ENCODE results near the gene DLG2.

The DLG2 gene

GRCh38 chr11:84969103-84969502 is 658.0 kb downstream of the DLG2 start:
- Histone ChIP-seq H3F3A (ENCODE audit: control insufficient read depth, insufficient read depth) (no peaks in the 10 kb centered on the region), H3K79me2 (ENCODE audit: control insufficient read depth, low read length) (no peaks in the 10 kb centered on the region), H3K4me2 (ENCODE audit: low read length) (no peak overlapping the region)

GRCh38 chr11:84965484-84965883 is 661.7 kb downstream of the DLG2 start:
- Histone ChIP-seq H3K27me3 (ENCODE audit: control insufficient read depth, low read length) (no peaks in the 10 kb centered on the region), H4K20me1 (ENCODE audit: control insufficient read depth, insufficient read depth, low read depth, low read length) (no peaks in the 10 kb centered on the region), H3K9me3 (ENCODE audit: control insufficient read depth, insufficient read depth, low read length) (no peaks in the 10 kb centered on the region), H3F3A (ENCODE audit: control insufficient read depth, insufficient read depth) (no peaks in the 10 kb centered on the region), H3K4me2 (ENCODE audit: low read length) (no peak overlapping the region), H3K36me3 (ENCODE audit: control insufficient read depth, low read length) (no peaks in the 10 kb centered on the region), H3K4me3 (ENCODE audit: low read length) (no peak overlapping the region), H3K4me1 (ENCODE audit: control insufficient read depth, low read length) (no peaks in the 10 kb centered on the region), H3K9me2 (replicated peaks; ENCODE audit: control insufficient read depth, low read length) (no peaks in the 10 kb centered on the region), H3K79me2 (ENCODE audit: control insufficient read depth, low read length) (no peaks in the 10 kb centered on the region), H3K27ac (ENCODE audit: low read depth, low read length) (no peak overlapping the region)
- no peak for TF ChIP-seq CTCF (IDR thresholded peaks at IDR 0.05; ENCODE audit: low read depth, low read length, poor library complexity, severe bottlenecking)
- TF ChIP-seq EZH2phosphoT487 (IDR thresholded peaks at IDR 0.05; ENCODE audit: borderline replicate concordance, low read length), result no peak

More at GRCh38 chr11:84969103-84969502, 658.0 kb downstream of the DLG2 start:
- H4K20me1 ChIP-seq (ENCODE audit: control insufficient read depth, insufficient read depth, low read depth, low read length), result no peaks in the 10 kb centered on the region
- no peaks in the 10 kb centered on the region for H3K9me2 ChIP-seq (replicated peaks; ENCODE audit: control insufficient read depth, low read length)
- no peak overlapping the region for H3K4me3 ChIP-seq (ENCODE audit: low read length)
- no peak for TF ChIP-seq EZH2phosphoT487 (IDR thresholded peaks at IDR 0.05; ENCODE audit: borderline replicate concordance, low read length)
- no peak for TF ChIP-seq CTCF (IDR thresholded peaks at IDR 0.05; ENCODE audit: low read depth, low read length, poor library complexity, severe bottlenecking)
- no peaks in the 10 kb centered on the region for H3K4me1 ChIP-seq (ENCODE audit: control insufficient read depth, low read length)
- H3K27me3 ChIP-seq (ENCODE audit: control insufficient read depth, low read length), result no peaks in the 10 kb centered on the region
- H3K9me3 ChIP-seq (ENCODE audit: control insufficient read depth, insufficient read depth, low read length), result no peaks in the 10 kb centered on the region
- H3K27ac ChIP-seq (ENCODE audit: low read depth, low read length), result no peak overlapping the region
- H3K36me3 ChIP-seq (ENCODE audit: control insufficient read depth, low read length), result no peaks in the 10 kb centered on the region

GRCh38 chr11:84963240-84963639 is 663.9 kb downstream of the DLG2 start:
- no peaks in the 10 kb centered on the region for H3K9me2 ChIP-seq (replicated peaks; ENCODE audit: control insufficient read depth, low read length)
- H3K27me3 ChIP-seq (ENCODE audit: control insufficient read depth, low read length), result no peaks in the 10 kb centered on the region
- H3K9me3 ChIP-seq (ENCODE audit: control insufficient read depth, insufficient read depth, low read length), result no peaks in the 10 kb centered on the region
- no peak overlapping the region for H3K4me2 ChIP-seq (ENCODE audit: low read length)
- no peaks in the 10 kb centered on the region for H4K20me1 ChIP-seq (ENCODE audit: control insufficient read depth, insufficient read depth, low read depth, low read length)
- H3K27ac ChIP-seq (ENCODE audit: low read depth, low read length), result no peak overlapping the region
- H3K4me3 ChIP-seq (ENCODE audit: low read length), result no peak overlapping the region
- no peaks in the 10 kb centered on the region for H3K36me3 ChIP-seq (ENCODE audit: control insufficient read depth, low read length)
- H3K79me2 ChIP-seq (ENCODE audit: control insufficient read depth, low read length), result no peaks in the 10 kb centered on the region
- no peaks in the 10 kb centered on the region for H3K4me1 ChIP-seq (ENCODE audit: control insufficient read depth, low read length)
- TF ChIP-seq EZH2phosphoT487 (IDR thresholded peaks at IDR 0.05; ENCODE audit: borderline replicate concordance, low read length), result no peak
- TF ChIP-seq CTCF (IDR thresholded peaks at IDR 0.05; ENCODE audit: low read depth, low read length, poor library complexity, severe bottlenecking), result no peak
- H3F3A ChIP-seq (ENCODE audit: control insufficient read depth, insufficient read depth), result no peaks in the 10 kb centered on the region

GRCh38 chr11:84962018-84962417 is 665.1 kb downstream of the DLG2 start:
- TF ChIP-seq EZH2phosphoT487 (IDR thresholded peaks at IDR 0.05; ENCODE audit: borderline replicate concordance, low read length), result no peak
- TF ChIP-seq CTCF (IDR thresholded peaks at IDR 0.05; ENCODE audit: low read depth, low read length, poor library complexity, severe bottlenecking), result no peak

More at GRCh38 chr11:84962018-84962417, 665.1 kb downstream of the DLG2 start:
- Histone ChIP-seq H3F3A (ENCODE audit: control insufficient read depth, insufficient read depth) (no peaks in the 10 kb centered on the region), H3K9me3 (ENCODE audit: control insufficient read depth, insufficient read depth, low read length) (no peaks in the 10 kb centered on the region), H3K9me2 (replicated peaks; ENCODE audit: control insufficient read depth, low read length) (no peaks in the 10 kb centered on the region), H3K4me2 (ENCODE audit: low read length) (no peak overlapping the region), H3K36me3 (ENCODE audit: control insufficient read depth, low read length) (no peaks in the 10 kb centered on the region), H3K4me3 (ENCODE audit: low read length) (no peak overlapping the region), H4K20me1 (ENCODE audit: control insufficient read depth, insufficient read depth, low read depth, low read length) (no peaks in the 10 kb centered on the region), H3K4me1 (ENCODE audit: control insufficient read depth, low read length) (no peaks in the 10 kb centered on the region), H3K27me3 (ENCODE audit: control insufficient read depth, low read length) (no peaks in the 10 kb centered on the region), H3K27ac (ENCODE audit: low read depth, low read length) (no peak overlapping the region), H3K79me2 (ENCODE audit: control insufficient read depth, low read length) (no peaks in the 10 kb centered on the region)

All from DOHH2 (cell line).